K562 (cell line): ENCODE data around the gene OXNAD1. TPM values are rescaled to one million over a fixed set of nuclear protein-coding genes. Genes with fewer than 3 reads are reported as not detected.

ENCODE experiments used
- ATAC-seq: fragments of 200-7000 bp; cut with Tn5 transposase; 3 replicates; pipeline ENCODE4 v1.9.1; 2020; ENCODE audit warnings: moderate library complexity
- BruUV-seq: library from RNA; stranded (reverse); fragments of 400-500 nt; replicated peaks from 2 replicates; lab custom pipeline; 2021; lab: Mats Ljungman, UMichigan
- CTCF ChIA-PET: fragments of 300-600 bp; formaldehyde crosslinking; extraction: SDS; loops from one replicate; lab custom pipeline; 2021; ENCODE audit warnings: low intra/inter-chr PET ratio; lab: Yijun Ruan, JAX
- POLR2A ChIA-PET: fragments of 300-600, 350-650 bp; sonication (Branson Sonifier 250); formaldehyde crosslinking; extraction: SDS; loops from one replicate; lab custom pipeline; 2021; ENCODE audit warnings: antibody characterized with exemption, inconsistent platforms; lab: Yijun Ruan, JAX
- DNase-seq, 4 experiments: peaks; one replicate each; pipeline versions ENCODE4 v3.0.0 to v3.0.0-alpha.2; 2011 to 2018; ENCODE audit warnings: low spot score in 3 of 4, mixed read lengths in 3 of 4; ENCODE audit errors: extremely low read depth in 1 of 4
- FAIRE-seq: peaks from 2 replicates; lab custom pipeline; 2011; peaks lifted over from hg19 to GRCh38; lab: Jason Lieb, UNC
- H2AFZ ChIP-seq: 2 replicates; pipeline ENCODE4 v1.6.0; 2011; ENCODE audit warnings: low read depth, low read length, control low read depth, inconsistent platforms
- H3K27ac ChIP-seq: fragments of 200-600 bp; 3 replicates; pipeline ENCODE4 v1.8.0; 2011; ENCODE audit warnings: low read depth, mild to moderate bottlenecking, control low read depth, inconsistent platforms, low read length, moderate library complexity, mixed read lengths; ENCODE audit errors: extremely low read depth
- H3K27me3 ChIP-seq, 2 experiments: fragments of 300-600 bp in 1 of 2; 2 replicates in 1 of 2; 3 replicates in 1 of 2; pipeline versions ENCODE4 v1.6.0 to v1.8.0; 2011; ENCODE audit warnings: inconsistent platforms in 2 of 2, low read length in 2 of 2, mild to moderate bottlenecking in 1 of 2, mixed read lengths in 1 of 2, moderate library complexity in 1 of 2; ENCODE audit not compliant: control insufficient read depth in 2 of 2, insufficient read depth in 2 of 2
- H3K36me3 ChIP-seq: fragments of 300-600 bp; 3 replicates; pipeline ENCODE4 v1.8.0; 2011; ENCODE audit warnings: mild to moderate bottlenecking, low read length, inconsistent platforms; ENCODE audit not compliant: control insufficient read depth, insufficient read depth
- H3K4me1 ChIP-seq, 2 experiments: fragments of 200-600 bp in 1 of 2; replicated peaks in 1 of 2; 2 replicates in 1 of 2; 3 replicates in 1 of 2; pipeline versions ENCODE4 v1.5.1 to v1.8.0; 2011; ENCODE audit warnings: inconsistent platforms in 2 of 2, low read length in 2 of 2, mild to moderate bottlenecking in 1 of 2, mixed read lengths in 1 of 2, moderate library complexity in 1 of 2; ENCODE audit not compliant: control insufficient read depth in 2 of 2, insufficient read depth in 2 of 2
- H3K4me2 ChIP-seq: 2 replicates; pipeline ENCODE4 v1.6.1; 2011; ENCODE audit warnings: low read length, control low read depth, inconsistent platforms, mixed read lengths; ENCODE audit not compliant: insufficient read depth
- H3K4me3 ChIP-seq: fragments of 200-600 bp; sonication (generic), shearing (Covaris generic); 2 replicates; pipeline ENCODE4 v1.5.1; 2016; ENCODE audit warnings: control low read depth, inconsistent platforms
- H3K79me2 ChIP-seq: fragments of 200-600 bp; 3 replicates; pipeline ENCODE4 v1.8.0; 2011; ENCODE audit warnings: low read length, inconsistent platforms; ENCODE audit not compliant: control insufficient read depth, insufficient read depth
- H3K9ac ChIP-seq, 2 experiments: 2 replicates each; pipeline versions ENCODE4 v1.6.0 to v1.6.1; 2011; ENCODE audit warnings: low read depth in 2 of 2, low read length in 2 of 2, control low read depth in 1 of 2, inconsistent platforms in 1 of 2, mild to moderate bottlenecking in 1 of 2, mixed read lengths in 1 of 2; ENCODE audit not compliant: insufficient read depth in 1 of 2
- H3K9me1 ChIP-seq: one replicate; pipeline ENCODE4 v1.6.0; 2011; ENCODE audit warnings: inconsistent platforms, mild to moderate bottlenecking, low read length, moderate library complexity; ENCODE audit not compliant: control insufficient read depth, insufficient read depth
- H3K9me3 ChIP-seq: replicated peaks from 2 replicates; pipeline ENCODE4 v1.5.1; 2011; ENCODE audit warnings: low read depth, low read length, inconsistent platforms; ENCODE audit not compliant: control insufficient read depth, insufficient read depth
- H4K20me1 ChIP-seq: replicated peaks from 2 replicates; pipeline ENCODE4 v1.6.1; 2011; ENCODE audit warnings: low read length, inconsistent platforms, mixed read lengths; ENCODE audit not compliant: control insufficient read depth, insufficient read depth
- BHLHE40 ChIP-seq: IDR thresholded peaks from 2 replicates; pipeline ENCODE4 v1.6.1; 2011; ENCODE audit warnings: low read length, improper control_type of control experiment
- BRF1 ChIP-seq: IDR thresholded peaks from 3 replicates; pipeline ENCODE4 v1.6.1; 2011; ENCODE audit warnings: borderline replicate concordance, mild to moderate bottlenecking; ENCODE audit not compliant: insufficient read length; ENCODE audit errors: extremely low read depth
- CC2D1A ChIP-seq: fragments of 450-650 bp; IDR thresholded peaks from 2 replicates; pipeline ENCODE4 v1.6.1; 2017; ENCODE audit warnings: mild to moderate bottlenecking
- CLOCK ChIP-seq: fragments of 250-450 bp; sonication (Bioruptor Pico); IDR thresholded peaks from 2 replicates; pipeline ENCODE4 v1.4.0; 2020; ENCODE audit warnings: mild to moderate bottlenecking, moderate library complexity, borderline replicate concordance
- ERF ChIP-seq: fragments of 450-650 bp; formaldehyde crosslinking; IDR thresholded peaks from 2 replicates; pipeline ENCODE4 v1.4.0; 2020; ENCODE audit warnings: mild to moderate bottlenecking, mixed read lengths
- NFATC3 ChIP-seq: fragments of 450-650 bp; IDR thresholded peaks from 2 replicates; pipeline ENCODE4 v1.6.1; 2017; ENCODE audit warnings: mild to moderate bottlenecking
- NFIC ChIP-seq: fragments of 450-650 bp; IDR thresholded peaks from 2 replicates; pipeline ENCODE4 v1.6.1; 2017; ENCODE audit warnings: mild to moderate bottlenecking, inconsistent platforms
- POU5F1 ChIP-seq: fragments of 150-350 bp; IDR thresholded peaks from 2 replicates; pipeline ENCODE4 v1.6.1; 2014; ENCODE audit warnings: borderline replicate concordance, low read length, low read depth, mild to moderate bottlenecking; ENCODE audit not compliant: partially characterized antibody
- PREB ChIP-seq: sonication (generic); formaldehyde crosslinking; IDR thresholded peaks from 2 replicates; pipeline ENCODE4 v1.8.1; 2023; ENCODE audit warnings: mild to moderate bottlenecking, missing genetic modification reagents
- PTRF ChIP-seq: fragments of 450-650 bp; IDR thresholded peaks from 2 replicates; pipeline ENCODE4 v1.6.1; 2016; ENCODE audit warnings: mild to moderate bottlenecking, missing genetic modification characterization, missing compliant biosample characterization
- SMARCE1 ChIP-seq: fragments of 450-650 bp; IDR thresholded peaks from 2 replicates; pipeline ENCODE4 v1.7.1; 2016; ENCODE audit warnings: mild to moderate bottlenecking
- ZFPM2 ChIP-seq: fragments of 250-450 bp; sonication (Bioruptor Pico); IDR thresholded peaks from 2 replicates; pipeline ENCODE4 v1.5.1; 2022; ENCODE audit warnings: mild to moderate bottlenecking
- ZNF197 ChIP-seq: fragments of 200-800 bp; sonication (Bioruptor generic); IDR thresholded peaks from 2 replicates; pipeline ENCODE4 v1.6.1; 2016; ENCODE audit warnings: low read depth, missing genetic modification characterization, missing compliant biosample characterization
- ZNF561 ChIP-seq: fragments of 450-650 bp; formaldehyde crosslinking; conservative IDR thresholded peaks from 2 replicates; pipeline ENCODE4 v1.4.0; 2020; ENCODE audit warnings: mild to moderate bottlenecking, moderate library complexity
- ZNF57 ChIP-seq: fragments of 450-650 bp; formaldehyde crosslinking; IDR thresholded peaks from 2 replicates; pipeline ENCODE4 v1.4.0; 2020; ENCODE audit warnings: mild to moderate bottlenecking, moderate library complexity
- ZNF785 ChIP-seq: fragments of 250-450 bp; sonication (Bioruptor Pico); IDR thresholded peaks from 2 replicates; pipeline ENCODE4 v1.4.0; 2020; ENCODE audit warnings: mild to moderate bottlenecking
- WGBS: fragments of 100-300 bp; shearing (Covaris generic); methylation state at CpG from one replicate; pipeline ENCODE4 v1.1.6; 2016; ENCODE audit warnings: low coverage, mixed read lengths; ENCODE audit not compliant: insufficient coverage; ENCODE audit errors: missing lambda C conversion rate; 5-methylcytosine and 5-hydroxymethylcytosine counted together
- in situ Hi-C: fragments of 300-500 bp; cut with MboI; formaldehyde crosslinking; loops from 4 replicates; pipeline ENCODE4 v1.15.0; 2018; ENCODE audit warnings: inconsistent platforms, mixed read lengths
- intact Hi-C: fragments of 100-400 bp; cut with micrococcal nuclease; formaldehyde crosslinking; loops from 2 replicates; pipeline ENCODE4 v1.14.2; 2022
- polyA plus RNA-seq, 8 experiments: library from polyadenylated mRNA; depleted of rRNA in 4 of 8; stranded (reverse) in 5 of 8; unstranded in 3 of 8; fragments of >200 nt; fragmentation: Nextera tagmentation in 2 of 8; fragmentation: Illumina TruSeq in 1 of 8; extraction: Ambion mirVana in 2 of 8; extraction: Trizol in 1 of 8; gene quantifications; 2 replicates each; pipeline versions ENCODE4 v1.2.1 to v1.2.3, GENCODE V29; 2011 to 2014; ENCODE audit warnings: inconsistent platforms in 1 of 8, missing spikeins in 1 of 8
- total RNA-seq, 7 experiments: library from RNA; depleted of rRNA in 6 of 7; stranded (reverse); fragments of >200 nt in 6 of 7; fragmentation: Illumina TruSeq in 2 of 7; extraction: Trizol in 2 of 7; gene quantifications; 2 replicates each; pipeline versions ENCODE4 v1.2.1 to v1.2.3, GENCODE V29; 2011 to 2021; ENCODE audit warnings: low replicate concordance in 1 of 7

Gene OXNAD1
- total and polyA plus RNA-seq, 9 of the 15 experiments (the other 6 are each of a cell fraction or from before 2014, with no cell fraction given), result 12.8 to 44.4 (median 41.1) TPM

GRCh38 chr3:16279010-16279801 is 14.2 kb downstream of the OXNAD1 start:
- DNase-seq (no peak), FAIRE-seq (no peak), ATAC-seq (no peak; the same call in 2 of the 3 replicates)
- Histone ChIP-seq H3K27me3 (no peaks in the 10 kb centered on the region), H3K4me1 (no peaks in the 10 kb centered on the region), H3K4me2 (no peak overlapping the region), H3K79me2 (0 out of 3 replicates have a peak, but pooled peaks cover 3% of the 10 kb centered on the region), H3K4me3 (no peak overlapping the region), H3K36me3 (peaks cover 93% of the 10 kb centered on the region), H2AFZ (no peak overlapping the region), H3K9ac (no peak overlapping the region), H3K9me1 (no peaks in the 10 kb centered on the region), H4K20me1 (no peaks in the 10 kb centered on the region; the same call in 1 of the 2 replicates), H3K27ac (no peak overlapping the region), H3K9me3 (no peaks in the 10 kb centered on the region)
- ChIA-PET POLR2A (interaction anchor here (0.6 to 2.2 kb wide), 5 partner anchors 9 to 1918 kb away, joined by 3 to 11 read pairs (median 4); partner anchors contain the start of genes DPH3 and OXNAD1), CTCF (no interaction called here)
- 87% methylated on average over 3 of the region's 3 CpGs for WGBS
- BruUV-seq, result no TSS peak
- in situ Hi-C loops, result no loop called here
- TF ChIP-seq ZNF57 (CRISPR knock-in tag) (no peak), BHLHE40 (no peak), ERF (no peak), ZNF197 (CRISPR knock-in tag) (no peak), SMARCE1 (no peak), ZFPM2 (no peak), PTRF (no peak), BRF1 (no peak), ZNF785 (no peak), PREB (no peak), NFATC3 (no peak), CC2D1A (no peak), NFIC (no peak), ZNF561 (CRISPR knock-in tag) (no peak), POU5F1 (no peak), CLOCK (no peak)
- intact Hi-C loops, result no loop called here
